KBM-7 (cell line): Measurements from ENCODE around the gene SNX17.
"Not testable (repeated sequence)": the region's sequence is repeated elsewhere in the genome, so short reads cannot be mapped to it uniquely, and the experiment has no call there.

Experiments
- DNase-seq: peaks from one replicate; pipeline ENCODE4 v3.0.0-alpha.2; 2015
- in situ Hi-C: fragments of 300-500 bp; cut with MboI; formaldehyde crosslinking; loops from 2 replicates; pipeline ENCODE4 v1.14.3; 2020; ENCODE audit warnings: low sequenced_read_pairs, low pct_unique_long_range_greater_than_20kb, mixed read lengths

The SNX17 gene

GRCh38 chr2:27381577-27382181 is 11.3 kb downstream of the SNX17 start:
- in situ Hi-C loops: no loop called here
- DNase-seq: no peak

GRCh38 chr2:27390822-27391679 is 20.6 kb downstream of the SNX17 start:
- no peak for DNase-seq
- in situ Hi-C loops: no loop called here

GRCh38 chr2:27393225-27393624 is 22.8 kb downstream of the SNX17 start:
- in situ Hi-C loops: no loop called here
- DNase-seq: no peak

- DNase-seq: no peak
- in situ Hi-C loops: no loop called here
Measured at GRCh38 chr2:27398962-27399361, 28.5 kb downstream of the SNX17 start.

GRCh38 chr2:27400348-27401135 is 30.1 kb downstream of the SNX17 start:
- in situ Hi-C loops: no loop called here
- no peak for DNase-seq

GRCh38 chr2:27407798-27408491 is 37.5 kb downstream of the SNX17 start:
- peak; percentile 59 for DNase-seq

GRCh38 chr2:27408601-27409320 is 38.3 kb downstream of the SNX17 start:
- in situ Hi-C loops: no loop called here
- peak; percentile 37 for DNase-seq

More at GRCh38 chr2:27407798-27408491, 37.5 kb downstream of the SNX17 start:
- in situ Hi-C loops: no loop called here

- DNase-seq: peak; percentile 97
- in situ Hi-C loops: no loop called here
Measured at GRCh38 chr2:27409321-27410073, 39.1 kb downstream of the SNX17 start, which contains the start of gene PPM1G. PPM1G (minus strand) TSS chr2:27409591; CDS start chr2:27409422, 169 bp downstream.

GRCh38 chr2:27412419-27413152 is 42.2 kb downstream of the SNX17 start:
- in situ Hi-C loops: no loop called here
- no peak for DNase-seq

- DNase-seq: no peak
- in situ Hi-C loops: no loop called here
Measured at GRCh38 chr2:27416151-27416550, 45.7 kb downstream of the SNX17 start.

GRCh38 chr2:27420996-27421395 is 50.6 kb downstream of the SNX17 start:
- in situ Hi-C loops: no loop called here

GRCh38 chr2:27421660-27422250 is 51.3 kb downstream of the SNX17 start:
- in situ Hi-C loops: no loop called here
- DNase-seq: no peak

More at GRCh38 chr2:27420996-27421395, 50.6 kb downstream of the SNX17 start:
- DNase-seq: no peak

- in situ Hi-C loops: no loop called here
- no peak for DNase-seq
Measured at GRCh38 chr2:27422958-27423357, 52.5 kb downstream of the SNX17 start.

GRCh38 chr2:27425039-27425438 is 54.6 kb downstream of the SNX17 start:
- in situ Hi-C loops: not testable (repeated sequence)

More at GRCh38 chr2:27425039-27425438, 54.6 kb downstream of the SNX17 start:
- DNase-seq: not testable (repeated sequence)
